Left forelimb (tissue), 1 donor: ENCODE results near the gene CPN2.

ENCODE experiments used
- DNase-seq: peaks from one replicate; pipeline ENCODE4 v3.0.0-alpha.2; 2018; ENCODE audit warnings: low spot score

The CPN2 gene

GRCh38 chr3:194312743-194313281 is 38.3 kb downstream of the CPN2 start:
- DNase-seq: peak; percentile 88

- DNase-seq: no peak
Measured at GRCh38 chr3:194312186-194312742, 38.9 kb downstream of the CPN2 start.

DNA sequence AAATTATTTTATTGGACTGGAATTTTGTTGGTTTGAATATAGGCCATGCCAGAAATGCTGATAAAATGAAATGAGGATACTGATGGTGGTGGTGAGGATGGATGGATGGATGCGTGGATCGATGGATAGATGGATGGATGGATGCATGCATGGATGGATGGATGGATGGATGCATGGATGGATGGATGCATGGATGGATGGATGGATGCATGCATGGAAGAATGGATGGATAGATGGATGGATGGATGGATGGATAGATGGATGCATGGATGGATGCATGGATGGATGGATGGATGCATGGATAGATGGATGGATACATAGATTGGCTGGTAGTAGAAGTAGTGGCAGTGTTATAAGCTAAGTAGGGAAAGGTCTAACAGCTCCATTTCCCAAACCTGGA is 40.1 kb downstream of the CPN2 start:
- DNase-seq: no peak

GRCh38 chr3:194310060-194310835 is 40.9 kb downstream of the CPN2 start:
- DNase-seq: no peak

DNA sequence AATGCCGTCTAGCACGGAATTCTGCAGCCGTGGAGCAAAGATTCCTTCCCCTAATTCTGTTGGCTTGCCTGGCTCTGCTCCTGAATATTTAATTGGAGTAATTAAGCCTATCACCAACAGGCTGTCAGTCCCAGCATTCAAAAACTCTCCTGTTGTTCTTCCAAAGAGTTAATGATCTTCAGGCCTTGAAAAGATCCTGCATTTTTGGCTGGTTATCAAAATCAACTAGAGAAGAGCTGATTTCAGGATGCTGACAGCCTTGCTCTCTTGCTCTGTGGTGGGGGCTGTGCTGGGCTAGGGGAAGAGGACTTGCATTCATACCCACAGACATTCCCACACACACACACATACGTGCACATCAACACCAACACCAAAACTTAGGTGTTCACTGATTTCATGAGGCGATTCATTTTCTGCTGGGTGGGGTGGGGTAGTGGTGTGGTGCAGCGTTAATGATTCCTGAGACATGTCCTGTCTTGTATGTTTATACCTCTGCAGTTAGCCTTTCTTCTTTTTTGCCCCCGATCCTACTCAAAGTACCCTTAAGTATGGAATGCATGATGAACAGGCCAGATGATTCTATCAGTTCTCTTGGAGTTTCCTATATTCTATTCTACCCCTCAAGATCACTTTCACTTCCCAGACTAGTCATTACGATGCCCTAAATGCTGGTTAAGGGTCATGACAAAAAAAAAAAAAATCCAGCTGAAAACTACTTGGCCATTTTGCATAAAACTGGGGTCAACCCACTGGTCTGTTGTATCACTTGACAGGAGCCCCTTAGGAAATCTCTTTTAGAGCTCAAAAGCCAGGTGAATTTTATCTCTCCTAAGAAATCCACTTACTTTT is 42.3 kb downstream of the CPN2 start:
- DNase-seq: no peak

- DNase-seq: no peak
Measured at GRCh38 chr3:194307849-194308248, 43.3 kb downstream of the CPN2 start.

- no peak for DNase-seq
Measured at GRCh38 chr3:194306771-194307640, 44.1 kb downstream of the CPN2 start.

- no peak for DNase-seq
Measured at GRCh38 chr3:194306109-194306686, 44.9 kb downstream of the CPN2 start.

DNA sequence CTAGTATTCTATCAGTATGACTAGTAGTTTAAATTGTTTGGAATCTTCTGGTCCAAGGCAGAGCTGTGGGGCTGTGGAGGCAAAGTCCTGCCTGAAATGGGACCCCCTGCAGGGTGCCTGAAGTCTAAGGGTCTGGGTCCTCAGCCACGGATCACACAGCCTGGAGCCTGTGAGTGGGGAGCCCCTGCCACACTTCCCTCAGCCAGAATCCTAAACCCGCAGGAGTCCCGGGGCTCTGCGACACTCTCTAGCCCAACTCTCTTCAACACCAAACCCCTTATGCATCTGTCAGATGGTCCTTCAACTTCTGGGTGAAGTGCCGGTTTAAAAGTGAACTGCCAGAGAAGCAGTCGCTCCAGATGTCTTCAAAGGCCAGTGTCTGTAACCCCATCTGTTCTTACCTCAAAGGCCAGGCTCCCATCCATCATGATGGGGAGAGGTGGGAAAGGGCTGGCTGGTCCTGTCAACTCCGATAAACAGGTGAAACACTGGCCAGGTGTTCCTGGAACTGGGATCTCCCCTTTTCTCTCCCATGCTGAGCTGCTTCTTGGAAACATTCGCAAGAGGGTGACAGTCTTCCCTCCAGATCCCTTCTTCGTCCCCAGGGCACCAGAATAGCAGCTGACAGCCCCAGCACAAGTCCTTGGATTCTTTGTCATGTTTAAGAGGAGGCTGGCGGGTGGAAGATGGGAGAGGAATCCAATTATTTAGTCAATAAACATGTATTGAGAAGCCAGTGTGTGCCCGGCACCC is 45.6 kb downstream of the CPN2 start:
- no peak for DNase-seq

DNA sequence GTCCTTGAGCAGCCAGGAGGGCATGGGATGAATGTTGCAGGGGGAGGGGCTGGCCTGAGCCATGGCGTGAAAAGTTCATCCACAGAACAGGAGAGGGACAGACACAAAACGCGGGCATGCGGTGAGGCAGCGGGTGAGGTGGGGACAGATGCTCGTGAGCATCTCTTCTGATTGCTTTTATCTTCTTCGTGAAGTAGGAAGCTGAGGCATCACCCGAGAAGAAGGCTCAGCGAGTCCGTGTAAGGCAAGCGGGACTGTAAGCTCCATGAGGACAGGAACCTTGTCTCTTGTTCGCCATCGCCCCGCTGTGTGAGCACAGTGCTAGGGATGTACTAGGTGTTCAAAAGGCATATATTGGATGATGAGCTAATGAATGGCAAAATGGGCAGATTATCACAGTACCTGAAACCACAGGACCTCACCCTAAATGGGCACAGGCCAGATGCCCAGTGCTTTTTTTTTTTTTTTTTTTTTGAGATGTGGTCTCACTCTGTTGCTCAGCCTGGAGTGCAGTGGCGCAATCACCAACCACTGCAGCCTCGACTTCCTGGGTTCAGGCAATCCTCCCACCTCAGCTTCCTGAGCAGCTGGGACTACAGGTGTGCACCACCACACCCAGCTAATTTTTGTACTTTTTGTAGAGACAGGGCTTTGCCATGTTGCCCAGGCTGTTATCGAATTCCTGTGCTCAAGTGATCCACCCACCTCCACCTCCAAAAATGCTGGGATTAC is 46.8 kb downstream of the CPN2 start:
- no peak for DNase-seq

GRCh38 chr3:194303749-194304148 is 47.4 kb downstream of the CPN2 start:
- DNase-seq: no peak

- no peak for DNase-seq
Measured at GRCh38 chr3:194301730-194302129, 49.4 kb downstream of the CPN2 start.

GRCh38 chr3:194300936-194301335 is 50.2 kb downstream of the CPN2 start:
- DNase-seq: no peak

DNA sequence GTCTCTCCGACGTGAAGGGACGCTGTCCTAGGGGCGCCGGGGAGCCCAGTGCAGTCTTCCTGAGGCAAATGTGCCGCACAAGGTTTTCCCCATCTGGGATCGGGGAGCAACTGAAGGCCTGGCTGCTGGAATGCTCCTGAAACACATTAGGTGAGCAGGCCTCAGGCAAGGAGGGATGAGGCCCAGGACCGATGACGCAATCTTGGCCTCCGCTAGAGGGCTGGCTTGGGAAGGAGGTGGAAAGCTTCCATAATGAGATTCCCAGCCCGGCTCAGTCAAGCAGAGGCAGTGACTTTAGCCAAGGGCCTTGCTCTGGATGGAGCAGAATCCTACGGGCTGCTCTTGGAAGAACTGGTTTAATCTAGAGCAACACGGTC is 50.8 kb downstream of the CPN2 start:
- peak; percentile 91 for DNase-seq

DNA sequence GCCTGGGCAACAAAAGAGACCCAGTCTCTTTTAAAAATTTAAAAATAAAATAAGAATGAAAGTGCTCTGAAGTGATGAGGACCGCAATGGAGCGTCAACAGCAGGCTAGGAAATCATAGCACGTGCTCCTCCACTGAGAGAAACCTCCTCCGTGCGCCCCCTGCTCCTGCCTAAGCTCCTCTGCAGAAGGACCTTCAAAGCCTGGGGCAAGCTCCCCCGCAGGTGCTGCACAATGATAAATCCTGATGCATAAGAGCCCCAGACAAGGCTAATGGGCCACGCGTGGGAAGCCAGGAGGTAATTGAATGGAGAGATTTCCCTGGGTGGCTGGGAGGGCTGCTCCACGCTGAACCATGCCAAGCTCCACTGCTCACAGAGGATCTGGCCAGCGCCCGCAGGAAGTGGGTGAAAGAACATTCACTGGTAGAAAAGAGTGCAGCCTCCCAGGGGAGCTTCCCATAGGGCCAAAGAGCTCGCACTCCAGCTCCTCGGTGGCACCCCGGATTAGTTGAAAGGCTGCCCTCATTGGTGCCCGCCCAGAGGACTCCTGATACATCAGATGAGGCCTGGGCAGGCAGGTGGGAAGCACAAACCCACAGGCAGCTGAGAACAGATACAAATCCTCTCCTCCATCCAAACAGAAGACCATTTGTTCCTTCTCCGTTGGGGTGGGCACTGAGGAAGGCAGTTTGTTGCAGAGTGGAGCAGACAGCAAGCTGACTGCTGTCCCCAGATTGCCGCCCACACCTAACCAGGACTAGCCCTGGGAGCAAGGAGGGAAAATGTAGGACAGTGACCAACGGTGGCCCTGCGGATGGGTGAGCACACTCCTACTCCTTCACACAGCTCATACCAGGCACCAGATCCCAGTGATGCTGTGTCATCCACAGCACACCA is 52.5 kb downstream of the CPN2 start:
- no peak for DNase-seq

- no peak for DNase-seq
Measured at GRCh38 chr3:194296454-194297263, 54.5 kb downstream of the CPN2 start.

- DNase-seq: no peak
Measured at GRCh38 chr3:194294895-194295214, 56.3 kb downstream of the CPN2 start.

DNA sequence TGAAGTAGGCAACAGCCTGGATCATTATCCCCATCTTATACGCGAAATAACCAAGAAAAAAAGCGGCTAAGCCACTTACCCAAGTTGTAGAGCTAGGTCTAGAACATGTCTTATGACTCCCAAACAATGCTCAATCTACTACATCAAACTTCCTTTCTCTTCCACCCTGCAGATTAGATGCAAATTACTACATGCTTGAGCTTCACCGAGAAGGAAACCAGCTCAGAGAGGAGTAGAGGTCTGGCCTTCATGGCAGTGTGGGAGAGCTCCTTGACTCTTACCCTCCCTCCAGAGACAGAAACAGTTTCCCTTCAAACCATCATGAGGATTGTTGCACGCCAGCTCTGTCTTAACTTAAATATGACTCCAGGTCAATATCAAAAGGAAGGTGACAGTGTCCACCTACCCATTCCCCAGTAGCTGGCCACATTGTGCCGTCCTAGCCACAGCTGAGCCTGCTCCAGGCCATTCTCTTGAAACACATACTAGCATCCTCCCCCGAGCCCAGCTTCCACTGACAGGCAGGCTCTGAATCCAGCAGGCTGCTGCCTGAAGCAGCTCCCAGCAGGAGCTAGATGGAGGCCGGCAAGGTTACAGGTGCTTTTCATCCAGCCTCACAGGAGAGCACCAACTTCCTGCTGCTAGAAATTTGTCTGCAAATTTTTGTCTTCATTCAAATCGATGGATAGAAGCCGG is 56.8 kb downstream of the CPN2 start:
- DNase-seq: no peak
